Thyroid gland (tissue), 4 donors: ENCODE measurements around the gene AGBL1.

Experiments
- POLR2A ChIP-seq, 2 donors: fragments of 450-650 bp; IDR thresholded peaks; one replicate each; pipeline ENCODE4 v1.6.1; 2017; ENCODE audit warnings: antibody characterized with exemption in 2 of 2, mild to moderate bottlenecking in 2 of 2, moderate library complexity in 1 of 2
- TF ChIP-seq, protein P1 (sequence below), 6 experiments: fragments of 200-600 bp in 3 of 6; fragments of 450-650 bp in 3 of 6; sonication (generic) in 3 of 6; IDR thresholded peaks; one replicate each; pipeline ENCODE4 v1.5.1; 2016 to 2019; ENCODE audit warnings: antibody characterized with exemption in 6 of 6, mild to moderate bottlenecking in 2 of 6, inconsistent platforms in 1 of 6, moderate library complexity in 1 of 6

DNA sequence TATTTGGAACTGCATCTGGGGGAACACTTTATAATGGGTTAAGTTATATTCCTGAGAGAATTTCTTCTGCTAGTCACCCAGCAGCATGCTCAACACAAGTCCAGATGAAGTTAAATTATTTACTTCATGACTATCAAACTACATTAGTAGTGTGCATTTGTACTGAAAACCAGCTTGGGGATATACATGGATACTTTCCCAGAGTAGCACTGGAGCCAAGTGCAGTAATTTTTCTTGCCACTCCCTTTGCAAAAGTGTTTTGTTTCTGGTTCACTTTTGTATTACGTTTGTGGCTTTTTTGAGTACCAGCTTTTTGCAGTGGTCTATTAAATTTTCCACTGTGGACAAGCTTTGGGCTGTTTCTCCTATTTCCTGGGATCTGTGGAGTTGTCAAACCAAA is 243.0 kb downstream of the AGBL1 start:
- TF ChIP-seq, protein P1, sequence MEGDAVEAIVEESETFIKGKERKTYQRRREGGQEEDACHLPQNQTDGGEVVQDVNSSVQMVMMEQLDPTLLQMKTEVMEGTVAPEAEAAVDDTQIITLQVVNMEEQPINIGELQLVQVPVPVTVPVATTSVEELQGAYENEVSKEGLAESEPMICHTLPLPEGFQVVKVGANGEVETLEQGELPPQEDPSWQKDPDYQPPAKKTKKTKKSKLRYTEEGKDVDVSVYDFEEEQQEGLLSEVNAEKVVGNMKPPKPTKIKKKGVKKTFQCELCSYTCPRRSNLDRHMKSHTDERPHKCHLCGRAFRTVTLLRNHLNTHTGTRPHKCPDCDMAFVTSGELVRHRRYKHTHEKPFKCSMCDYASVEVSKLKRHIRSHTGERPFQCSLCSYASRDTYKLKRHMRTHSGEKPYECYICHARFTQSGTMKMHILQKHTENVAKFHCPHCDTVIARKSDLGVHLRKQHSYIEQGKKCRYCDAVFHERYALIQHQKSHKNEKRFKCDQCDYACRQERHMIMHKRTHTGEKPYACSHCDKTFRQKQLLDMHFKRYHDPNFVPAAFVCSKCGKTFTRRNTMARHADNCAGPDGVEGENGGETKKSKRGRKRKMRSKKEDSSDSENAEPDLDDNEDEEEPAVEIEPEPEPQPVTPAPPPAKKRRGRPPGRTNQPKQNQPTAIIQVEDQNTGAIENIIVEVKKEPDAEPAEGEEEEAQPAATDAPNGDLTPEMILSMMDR (IDR thresholded peaks at IDR 0.05): no peak
- no peak for TF ChIP-seq POLR2A (IDR thresholded peaks at IDR 0.05)
